Nephron (organoid): ENCODE data around the gene ZIC3.

Experiments used
- H3K27ac Mint-ChIP-seq, 3 experiments: 2 replicates each; pipeline ENCODE4 v1.8.0; 2020; ENCODE audit warnings: mixed read lengths in 3 of 3, mild to moderate bottlenecking in 2 of 3, moderate library complexity in 1 of 3
- H3K27me3 Mint-ChIP-seq: 2 replicates; pipeline ENCODE4 v1.8.0; 2021; ENCODE audit warnings: low read depth, mild to moderate bottlenecking, moderate library complexity, mixed read lengths
- H3K36me3 Mint-ChIP-seq: 2 replicates; pipeline ENCODE4 v1.8.0; 2020; ENCODE audit warnings: low read depth, mixed read lengths
- H3K4me1 Mint-ChIP-seq: 2 replicates; pipeline ENCODE4 v1.8.0; 2020; ENCODE audit warnings: mixed read lengths
- H3K4me3 Mint-ChIP-seq, 3 experiments: 2 replicates each; pipeline ENCODE4 v1.8.0; 2020; ENCODE audit warnings: mild to moderate bottlenecking in 3 of 3, mixed read lengths in 3 of 3, moderate library complexity in 2 of 3
- H3K9me3 Mint-ChIP-seq: 2 replicates; pipeline ENCODE4 v1.8.0; 2020; ENCODE audit warnings: mixed read lengths
- CTCF ChIP-seq, 3 experiments: fragments of 200-600 bp; sonication (generic); IDR thresholded peaks; one replicate each; pipeline ENCODE4 v1.5.0; 2021; ENCODE audit warnings: antibody characterized with exemption in 3 of 3; ENCODE audit not compliant: unreplicated experiment in 3 of 3

ZIC3 gene

GRCh38 chrX:137565318-137565904 lies 516 bp upstream of the ZIC3 start:
- Mint-ChIP-seq H3K36me3 (no peaks in the 10 kb centered on the region), H3K4me1 (peaks cover 9% of the 10 kb centered on the region), H3K27me3 (peaks cover 98% of the 10 kb centered on the region), H3K4me3 (peak overlapping the region; percentile 79 to 84 (median 80)), H3K27ac (peak overlapping the region in 2 of 3 experiments; percentile 3 to 6), H3K9me3 (peaks cover 9% of the 10 kb centered on the region)
- TF ChIP-seq CTCF (IDR thresholded peaks at IDR 0.05; ENCODE audit: unreplicated experiment in 3 of 3): no peak

- peaks cover 9% of the 10 kb centered on the region for H3K4me1 Mint-ChIP-seq
- TF ChIP-seq CTCF (IDR thresholded peaks at IDR 0.05; ENCODE audit: unreplicated experiment in 3 of 3): no peak
- H3K4me3 Mint-ChIP-seq: peak overlapping the region; percentile 80 to 89 (median 88)
- H3K36me3 Mint-ChIP-seq: no peaks in the 10 kb centered on the region
- peak overlapping the region in 2 of 3 experiments; percentile 62 to 64 for H3K27ac Mint-ChIP-seq
- H3K27me3 Mint-ChIP-seq: peaks cover 98% of the 10 kb centered on the region
- peaks cover 9% of the 10 kb centered on the region for H3K9me3 Mint-ChIP-seq
These were observed 1.1 kb downstream of the ZIC3 start for GRCh38 chrX:137566746-137567679.

GRCh38 chrX:137567682-137568232 lies 1.8 kb downstream of the ZIC3 start:
- peak overlapping the region; percentile 80 to 89 (median 88) for H3K4me3 Mint-ChIP-seq
- peak overlapping the region in 2 of 3 experiments; percentile 62 to 64 for H3K27ac Mint-ChIP-seq
- peaks cover 13% of the 10 kb centered on the region for H3K9me3 Mint-ChIP-seq
- peaks cover 9% of the 10 kb centered on the region for H3K4me1 Mint-ChIP-seq
- TF ChIP-seq CTCF (IDR thresholded peaks at IDR 0.05; ENCODE audit: unreplicated experiment in 3 of 3): no peak
- H3K27me3 Mint-ChIP-seq: peaks cover 98% of the 10 kb centered on the region
- no peaks in the 10 kb centered on the region for H3K36me3 Mint-ChIP-seq

GRCh38 chrX:137568741-137569469 lies 3.0 kb downstream of the ZIC3 start:
- H3K4me3 Mint-ChIP-seq: peak overlapping the region; percentile 76 to 83 (median 80)
- H3K9me3 Mint-ChIP-seq: peaks cover 13% of the 10 kb centered on the region
- no peaks in the 10 kb centered on the region for H3K36me3 Mint-ChIP-seq
- no peak for TF ChIP-seq CTCF (IDR thresholded peaks at IDR 0.05; ENCODE audit: unreplicated experiment in 3 of 3)
- H3K4me1 Mint-ChIP-seq: peaks cover 9% of the 10 kb centered on the region
- H3K27me3 Mint-ChIP-seq: peaks cover 98% of the 10 kb centered on the region
- H3K27ac Mint-ChIP-seq: peak overlapping the region in 1 of 3 experiments; percentile 59

GRCh38 chrX:137569470-137569891 lies 3.6 kb downstream of the ZIC3 start:
- peak overlapping the region; percentile 76 to 83 (median 80) for H3K4me3 Mint-ChIP-seq
- H3K9me3 Mint-ChIP-seq: peaks cover 13% of the 10 kb centered on the region
- TF ChIP-seq CTCF (IDR thresholded peaks at IDR 0.05; ENCODE audit: unreplicated experiment in 3 of 3): no peak
- H3K27ac Mint-ChIP-seq: no peak overlapping the region
- H3K4me1 Mint-ChIP-seq: peaks cover 9% of the 10 kb centered on the region
- H3K27me3 Mint-ChIP-seq: peaks cover 96% of the 10 kb centered on the region
- H3K36me3 Mint-ChIP-seq: no peaks in the 10 kb centered on the region
